HG03342 (cell line): ENCODE measurements around the gene CRACR2B.

ENCODE experiments used
- ATAC-seq: cut with Tn5 transposase; IDR thresholded peaks from one replicate; pipeline ENCODE4 v1.9.1; 2021; ENCODE audit warnings: mild to moderate bottlenecking, moderate library complexity; ENCODE audit not compliant: unreplicated experiment

Gene CRACR2B

GRCh38 chr11:837189-837989 is 9.7 kb downstream of the CRACR2B start:
- ATAC-seq, result no peak

DNA sequence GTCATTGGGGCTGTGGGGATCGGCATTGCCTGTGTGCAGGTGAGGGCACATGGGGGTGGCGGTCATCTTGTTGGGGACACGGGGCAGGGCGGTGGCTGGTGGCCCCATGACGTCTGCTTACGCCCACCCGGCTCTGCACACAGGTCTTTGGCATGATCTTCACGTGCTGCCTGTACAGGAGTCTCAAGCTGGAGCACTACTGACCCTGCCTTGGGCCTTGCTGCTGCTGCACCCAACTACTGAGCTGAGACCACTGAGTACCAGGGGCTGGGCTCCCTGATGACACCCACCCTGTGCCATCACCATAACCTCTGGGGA is 10.2 kb downstream of the CRACR2B start:
- ATAC-seq, result no peak

- ATAC-seq, result no peak
Measured at GRCh38 chr11:838441-839279, 10.9 kb downstream of the CRACR2B start.

GRCh38 chr11:839280-839623 is 11.5 kb downstream of the CRACR2B start:
- no peak for ATAC-seq

DNA sequence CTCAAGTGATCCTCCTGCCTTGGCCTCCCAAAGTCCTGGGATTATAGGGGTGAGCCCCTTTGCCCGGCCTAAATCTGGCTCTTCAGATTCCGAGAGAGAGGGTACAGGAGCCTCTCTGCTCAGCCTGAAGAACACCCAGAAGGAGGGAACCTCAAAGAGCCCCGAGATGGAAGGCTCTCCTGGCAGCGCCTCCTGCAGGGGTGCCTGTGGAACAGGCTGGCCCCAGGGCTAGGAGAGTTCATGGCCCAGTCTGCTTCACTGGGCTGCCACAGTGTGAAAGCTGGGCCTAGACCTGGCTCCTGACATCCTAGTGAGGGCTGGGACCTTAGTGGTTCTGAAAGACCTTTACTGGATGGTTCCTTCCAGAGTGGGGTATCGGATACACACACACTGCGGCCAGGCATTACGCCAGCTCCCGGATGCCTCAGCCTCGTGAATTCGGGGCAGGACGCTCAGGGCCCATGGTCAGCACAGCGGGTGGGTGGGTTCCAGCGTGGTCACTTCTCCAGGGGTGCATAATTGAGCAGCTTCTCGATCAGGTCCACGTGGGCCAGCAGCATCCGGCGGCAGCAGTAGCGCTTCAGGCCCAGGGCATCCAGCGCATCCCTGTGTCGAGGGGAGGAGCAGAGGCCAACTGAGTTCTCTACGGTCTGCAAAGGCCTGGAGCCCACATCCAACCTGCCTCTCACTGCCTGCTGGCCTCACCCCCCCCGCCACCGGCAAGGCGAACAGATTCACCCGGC is 12.3 kb downstream of the CRACR2B start:
- no peak for ATAC-seq

- ATAC-seq, result no peak
Measured at GRCh38 chr11:841981-842369, 14.3 kb downstream of the CRACR2B start.

DNA sequence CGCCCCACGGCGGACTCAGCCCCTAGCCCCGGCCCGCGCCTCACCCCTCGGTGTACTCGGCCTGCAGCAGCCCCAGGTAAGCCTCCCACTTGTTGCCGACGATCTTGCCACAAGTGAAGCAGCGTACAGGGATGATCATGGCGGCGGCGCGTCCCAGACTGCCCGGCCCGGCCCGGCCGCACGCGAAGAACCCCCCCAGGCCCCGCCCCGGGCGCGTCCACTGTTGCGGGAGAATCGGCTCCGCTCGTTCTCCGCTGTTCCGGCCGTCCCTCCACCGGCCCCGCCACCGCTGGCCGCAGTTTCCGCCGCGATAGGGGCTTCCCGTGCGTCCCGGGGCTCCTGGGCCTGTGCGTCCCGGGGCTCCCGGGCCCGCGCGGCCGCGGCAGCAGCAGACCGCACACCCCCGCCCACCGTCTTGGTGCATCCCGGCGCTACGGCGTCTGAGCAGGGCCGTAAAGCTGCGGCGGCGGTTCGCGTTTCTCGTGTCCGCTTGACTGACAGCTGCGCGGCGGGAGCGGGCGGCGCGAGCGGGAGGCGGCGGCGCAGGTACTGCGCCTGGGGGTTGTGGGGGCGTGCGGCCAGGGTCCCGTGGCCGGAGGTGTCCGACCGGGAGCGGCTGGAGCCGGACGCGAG is 14.8 kb downstream of the CRACR2B start, which contains the start of the genes POLR2L and TSPAN4:
TSS of gene POLR2L (minus strand) at position 160 of the 633 bp plus-strand sequence. CDS start at position 139, 21 bp downstream.
TSS of gene TSPAN4 (plus strand) at position 483 of the 633 bp plus-strand sequence. CDS start 7,453 bp downstream, outside the sequence.
- ATAC-seq, result peak; percentile 54

- ATAC-seq, result no peak
Measured at GRCh38 chr11:843086-843734, 15.5 kb downstream of the CRACR2B start.

- ATAC-seq, result no peak
Measured at GRCh38 chr11:843818-844692, 16.3 kb downstream of the CRACR2B start.

- no peak for ATAC-seq
Measured at GRCh38 chr11:844693-845644, 17.2 kb downstream of the CRACR2B start.

DNA sequence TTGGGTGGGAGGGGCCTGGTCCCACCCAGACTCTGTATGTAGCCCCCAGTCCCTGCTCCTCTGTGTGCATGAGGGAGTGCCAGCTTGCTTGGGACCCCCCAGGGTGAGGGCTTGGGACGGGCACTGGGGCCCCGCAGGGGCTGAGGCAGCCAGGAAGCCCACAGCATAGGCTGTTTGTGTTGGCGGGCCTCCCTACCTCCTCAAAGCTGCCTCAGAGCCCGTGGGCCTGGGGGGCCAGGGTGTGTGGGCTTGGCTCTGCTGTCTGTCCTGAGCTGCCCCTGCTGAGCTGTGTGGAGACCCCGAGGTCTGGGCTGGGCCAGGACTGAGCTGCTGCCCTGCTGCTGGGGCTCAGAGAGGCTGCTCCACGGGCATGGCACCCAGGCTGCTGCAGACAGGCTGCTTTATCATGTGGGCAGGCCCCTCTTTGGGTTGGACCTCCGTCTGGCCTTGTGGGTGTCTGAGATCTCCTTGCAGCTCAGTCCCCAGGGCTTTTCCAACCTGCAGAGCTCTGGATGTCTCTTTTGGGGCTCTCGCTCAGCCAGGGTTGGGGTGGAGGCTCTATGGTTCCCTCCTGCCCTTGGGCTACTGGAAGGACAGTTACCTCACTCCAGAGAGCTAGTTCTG is 18.3 kb downstream of the CRACR2B start:
- ATAC-seq, result no peak

DNA sequence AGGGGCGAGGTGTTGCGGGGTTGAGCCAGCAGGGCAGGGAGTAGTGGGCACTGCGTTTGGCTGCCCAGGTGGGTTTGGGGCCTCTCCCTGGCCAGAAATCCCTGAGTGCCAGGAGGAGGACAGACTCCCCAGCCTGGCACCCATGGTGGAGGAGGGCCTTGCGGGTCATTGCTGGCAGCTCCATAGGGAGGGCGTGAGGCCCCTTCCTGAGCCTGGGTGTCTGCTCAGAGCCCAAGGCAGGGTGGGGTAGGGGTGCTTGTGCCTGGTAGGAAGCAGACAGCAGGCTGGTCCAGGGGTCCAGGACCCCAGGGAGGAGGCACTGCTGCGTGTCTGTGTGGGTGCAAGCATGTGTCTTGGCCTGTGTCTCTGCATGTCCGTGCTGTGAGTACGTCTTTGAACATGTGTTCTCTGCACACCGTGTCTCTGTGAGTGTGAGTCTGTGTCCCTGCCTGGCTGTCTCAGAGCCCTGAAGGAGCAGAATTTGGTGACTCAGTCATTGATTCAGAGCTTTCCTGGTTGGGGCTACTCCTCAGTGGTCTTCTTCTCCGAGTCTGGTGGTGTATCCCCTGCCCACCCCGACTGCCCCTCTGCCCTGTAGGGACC is 18.9 kb downstream of the CRACR2B start:
- no peak for ATAC-seq

DNA sequence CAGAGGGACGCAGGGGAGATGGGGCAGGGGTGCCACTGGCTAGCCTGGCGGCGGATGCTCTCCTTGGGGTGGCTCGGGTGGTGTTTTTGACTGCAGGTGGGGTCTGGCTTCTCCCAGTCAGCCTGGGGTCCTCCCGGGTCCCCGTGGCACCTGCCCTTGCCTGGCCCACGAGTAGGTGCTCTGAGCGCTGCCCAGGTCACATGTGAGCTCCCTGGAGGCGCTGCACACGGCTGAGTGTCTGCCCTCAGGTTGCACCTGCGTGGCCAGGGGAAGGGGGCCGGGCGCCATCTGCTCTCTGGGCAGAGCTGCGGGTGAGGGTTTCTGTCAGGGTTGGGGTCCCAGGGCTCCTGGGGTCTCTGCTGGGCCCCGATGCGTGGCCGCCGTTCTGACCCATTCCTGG is 20.2 kb downstream of the CRACR2B start:
- no peak for ATAC-seq

- no peak for ATAC-seq
Measured at GRCh38 chr11:848380-848931, 20.7 kb downstream of the CRACR2B start.

- no peak for ATAC-seq
Measured at GRCh38 chr11:849104-849824, 21.5 kb downstream of the CRACR2B start.

DNA sequence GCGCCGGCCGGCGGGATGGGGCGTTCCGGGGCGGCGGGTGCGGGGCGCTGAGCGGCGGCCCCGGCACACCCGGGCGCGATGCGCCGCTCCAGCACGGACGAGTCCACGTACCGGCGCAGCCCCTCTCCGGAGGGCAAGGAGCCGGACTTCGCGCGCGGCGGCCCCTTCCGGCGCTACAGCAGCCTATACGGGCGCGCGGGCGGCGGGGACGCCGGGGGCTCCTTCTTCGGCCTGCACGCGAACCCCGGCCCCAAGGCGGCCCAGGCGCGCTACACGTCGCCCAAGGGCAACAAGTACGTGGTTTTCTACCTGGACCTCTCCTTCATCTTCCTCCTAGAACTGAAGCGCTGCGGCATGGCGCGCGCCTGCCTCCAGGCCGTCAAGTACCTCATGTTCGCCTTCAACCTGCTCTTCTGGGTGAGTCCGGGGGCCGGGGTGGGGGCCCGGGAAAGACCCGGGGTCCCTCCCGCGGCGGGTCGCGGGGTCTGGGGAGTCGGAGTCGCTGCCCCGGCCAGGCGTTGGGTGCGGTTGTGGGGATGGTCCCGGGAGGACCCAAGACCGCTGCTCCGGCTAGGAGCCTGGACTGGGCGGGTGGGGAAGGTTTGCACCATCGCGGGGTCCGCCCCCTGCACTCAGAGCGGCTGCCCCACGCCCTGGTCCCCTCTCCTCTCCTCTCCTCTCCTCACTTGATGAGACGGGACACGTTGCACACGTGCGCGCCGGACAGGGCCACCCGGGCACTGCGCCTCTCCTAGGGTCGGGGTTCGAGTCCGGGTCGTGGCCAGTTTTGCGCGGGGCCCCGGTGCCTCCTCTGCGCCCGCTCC is 22.4 kb downstream of the CRACR2B start:
- no peak for ATAC-seq
